NCI-H345 treated with DMSO at 0.1 percent for 48 hours (cell line): ENCODE data around the gene PLOD1.
"Not testable (repeated sequence)": the region's sequence is repeated elsewhere in the genome, so short reads cannot be mapped to it uniquely, and the experiment has no call there.

Experiments used
- DNase-seq: peaks from one replicate; lab custom pipeline; 2025; ENCODE audit not compliant: unreplicated experiment; lab: John Stamatoyannopoulos, UW

The PLOD1 gene

GRCh38 chr1:11912482-11913216 lies 21.9 kb upstream of the PLOD1 start:
- not testable (repeated sequence) for DNase-seq

GRCh38 chr1:11913291-11913690 lies 21.2 kb upstream of the PLOD1 start:
- DNase-seq, result no peak

GRCh38 chr1:11914024-11914423 lies 20.5 kb upstream of the PLOD1 start:
- no peak for DNase-seq

- DNase-seq, result no peak
These were observed 15.6 kb upstream of the PLOD1 start for GRCh38 chr1:11918799-11919519.

- no peak for DNase-seq
These were observed 14.9 kb upstream of the PLOD1 start for GRCh38 chr1:11919621-11920020.

- no peak for DNase-seq
These were observed 14.1 kb upstream of the PLOD1 start for GRCh38 chr1:11920239-11920903.

- no peak for DNase-seq
These were observed 13.5 kb upstream of the PLOD1 start for GRCh38 chr1:11921022-11921421.

- no peak for DNase-seq
These were observed 11.3 kb upstream of the PLOD1 start for GRCh38 chr1:11923069-11923826.

- no peak for DNase-seq
These were observed 10.7 kb upstream of the PLOD1 start for GRCh38 chr1:11923827-11924113.

- no peak for DNase-seq
These were observed 10.0 kb upstream of the PLOD1 start for GRCh38 chr1:11924334-11925195.

GRCh38 chr1:11925196-11925937 lies 9.2 kb upstream of the PLOD1 start:
- not testable (repeated sequence) for DNase-seq

- no peak for DNase-seq
These were observed 8.6 kb upstream of the PLOD1 start for GRCh38 chr1:11925938-11926292.

- no peak for DNase-seq
These were observed 6.5 kb upstream of the PLOD1 start for GRCh38 chr1:11927866-11928592.

GRCh38 chr1:11929849-11930248 lies 4.7 kb upstream of the PLOD1 start:
- DNase-seq, result no peak

GRCh38 chr1:11930571-11931445 lies 3.7 kb upstream of the PLOD1 start:
- DNase-seq, result no peak

- no peak for DNase-seq
These were observed 2.7 kb upstream of the PLOD1 start for GRCh38 chr1:11931845-11932244.

GRCh38 chr1:11935057-11935412 lies 518 bp downstream of the PLOD1 start:
- DNase-seq, result no peak

GRCh38 chr1:11935733-11936132 lies 1.2 kb downstream of the PLOD1 start:
- not testable (repeated sequence) for DNase-seq
